Panc1 (cell line): ENCODE data around the gene CTBP1. TPM values are rescaled to one million over a fixed set of nuclear protein-coding genes. Genes with fewer than 3 reads are reported as not detected.

Experiments used
- ATAC-seq: fragments of 200-7000 bp; cut with Tn5 transposase; 2 replicates; pipeline ENCODE4 v1.9.1; 2020; ENCODE audit warnings: mild to moderate bottlenecking, moderate library complexity
- BruUV-seq: library from RNA; stranded (reverse); fragments of 400-500 nt; replicated peaks from 2 replicates; lab custom pipeline; 2021; lab: Mats Ljungman, UMichigan
- CTCF ChIA-PET: fragments of 300-600 bp; sonication (Branson Sonifier 250); formaldehyde crosslinking; loops from one replicate; lab custom pipeline; 2022; ENCODE audit warnings: antibody characterized with exemption; lab: Charles Lee
- POLR2A ChIA-PET: fragments of 300-600 bp; sonication (Branson Sonifier 250); formaldehyde crosslinking; loops from one replicate; lab custom pipeline; 2022; ENCODE audit warnings: antibody characterized with exemption; lab: Charles Lee
- DNase-seq: peaks from one replicate; pipeline ENCODE4 v3.0.0-alpha.2; 2010; ENCODE audit warnings: low read depth, low spot score
- H3K27ac ChIP-seq: 2 replicates; pipeline ENCODE4 v1.5.1; 2011; ENCODE audit warnings: mild to moderate bottlenecking, low read length, inconsistent platforms
- H3K27me3 ChIP-seq: fragments of 200-500 bp; sonication (Bioruptor generic); 2 replicates; pipeline ENCODE4 v1.6.0; 2014; ENCODE audit warnings: low read length, inconsistent platforms; ENCODE audit not compliant: control insufficient read depth, insufficient read depth
- H3K36me3 ChIP-seq: fragments of 200-500 bp; sonication (Bioruptor generic); 2 replicates; pipeline ENCODE4 v1.5.1; 2014; ENCODE audit warnings: inconsistent platforms, mild to moderate bottlenecking, low read length, moderate library complexity; ENCODE audit not compliant: control insufficient read depth, insufficient read depth
- H3K4me1 ChIP-seq: 2 replicates; pipeline ENCODE4 v1.5.1; 2011; ENCODE audit warnings: inconsistent platforms, mild to moderate bottlenecking, low read length, moderate library complexity; ENCODE audit not compliant: control insufficient read depth, insufficient read depth
- H3K4me3 ChIP-seq, 2 experiments: 2 replicates each; pipeline ENCODE4 v1.5.1; 2011 to 2012; ENCODE audit warnings: low read depth in 2 of 2, low read length in 2 of 2, mild to moderate bottlenecking in 2 of 2, inconsistent platforms in 1 of 2, moderate library complexity in 1 of 2
- H3K9me3 ChIP-seq: fragments of 200-500 bp; sonication (Bioruptor generic); 2 replicates; pipeline ENCODE4 v1.5.1; 2014; ENCODE audit warnings: low read depth, mild to moderate bottlenecking, inconsistent platforms, low read length, moderate library complexity; ENCODE audit not compliant: control insufficient read depth, insufficient read depth
- CTCF ChIP-seq: fragments of 450-650 bp; IDR thresholded peaks from 2 replicates; pipeline ENCODE4 v1.5.1; 2017; ENCODE audit warnings: mild to moderate bottlenecking
- POLR2AphosphoS5 ChIP-seq: IDR thresholded peaks from 2 replicates; pipeline ENCODE4 v1.6.1; 2012; ENCODE audit warnings: mild to moderate bottlenecking, low read depth, low read length, moderate library complexity
- REST ChIP-seq, 2 experiments: IDR thresholded peaks; 2 replicates each; pipeline ENCODE4 v1.6.1; 2011 to 2012; ENCODE audit warnings: low read depth in 2 of 2, control low read depth in 1 of 2, low read length in 1 of 2, mild to moderate bottlenecking in 1 of 2, moderate library complexity in 1 of 2; ENCODE audit not compliant: insufficient read depth in 1 of 2
- SIN3A ChIP-seq: IDR thresholded peaks from 2 replicates; pipeline ENCODE4 v1.6.1; 2012; ENCODE audit warnings: low read depth, mild to moderate bottlenecking, low read length, moderate library complexity, borderline replicate concordance; ENCODE audit not compliant: insufficient read depth
- TCF7L2 ChIP-seq: IDR thresholded peaks from 2 replicates; pipeline ENCODE4 v1.6.1; 2011; ENCODE audit warnings: mild to moderate bottlenecking, low read depth, low read length, inconsistent platforms
- in situ Hi-C: cut with HindIII; loops from 2 replicates; pipeline ENCODE4 v1.10.0; 2016; ENCODE audit warnings: low sequenced_read_pairs, low pct_unique_long_range_greater_than_20kb
- intact Hi-C: fragments of 100-400 bp; cut with micrococcal nuclease; formaldehyde crosslinking; loops from one replicate; pipeline ENCODE4 v1.10.0; 2022; ENCODE audit not compliant: unreplicated experiment
- total RNA-seq: library from RNA; stranded (reverse); gene quantifications from one replicate; pipeline ENCODE4 v1.2.1, GENCODE V29; 2021; ENCODE audit not compliant: unreplicated experiment

Gene CTBP1
- total RNA-seq, 1 experiment from 2014 or later = 157 TPM

- ChIA-PET POLR2A (no interaction called here), CTCF (no interaction called here)
- no peak for DNase-seq
- no TSS peak for BruUV-seq
- H3K36me3 ChIP-seq = 0 out of 2 replicates have a peak, but pooled peaks cover 3% of the 10 kb centered on the region
- intact Hi-C loops = no loop called here
- TF ChIP-seq POLR2AphosphoS5 = no peak
- TF ChIP-seq REST (IDR thresholded peaks at IDR 0.05; ENCODE audit: insufficient read depth in 1 of 2, low read depth in 2 of 2, low read length in 1 of 2) = no peak
- no peak for TF ChIP-seq SIN3A
- no peak for TF ChIP-seq CTCF
- no peak for TF ChIP-seq TCF7L2
- H3K4me3 ChIP-seq = no peak overlapping the region
- H3K9me3 ChIP-seq = no peaks in the 10 kb centered on the region
- H3K27ac ChIP-seq = no peak overlapping the region
- H3K4me1 ChIP-seq = peaks cover 16% of the 10 kb centered on the region
- in situ Hi-C loops = no loop called here
- ATAC-seq = no peak
- no peaks in the 10 kb centered on the region for H3K27me3 ChIP-seq
These were observed 48.8 kb upstream of the CTBP1 start for GRCh38 chr4:1297456-1298325.

GRCh38 chr4:1297023-1297395 is 48.1 kb upstream of the CTBP1 start:
- no TSS peak for BruUV-seq
- intact Hi-C loops (no loop called here), in situ Hi-C loops (no loop called here)
- H3K9me3 ChIP-seq = no peaks in the 10 kb centered on the region
- POLR2A ChIA-PET = no interaction called here
- TF ChIP-seq CTCF (no peak), REST (IDR thresholded peaks at IDR 0.05; ENCODE audit: insufficient read depth in 1 of 2, low read depth in 2 of 2, low read length in 1 of 2) (no peak), TCF7L2 (no peak), POLR2AphosphoS5 (no peak), SIN3A (no peak)
- no peak for DNase-seq
- H3K4me1 ChIP-seq = peaks cover 23% of the 10 kb centered on the region
- no peak for ATAC-seq
- H3K4me3 ChIP-seq = no peak overlapping the region
- 0 out of 2 replicates have a peak, but pooled peaks cover 3% of the 10 kb centered on the region for H3K36me3 ChIP-seq
- H3K27me3 ChIP-seq = no peaks in the 10 kb centered on the region
- CTCF ChIA-PET = no interaction called here
- no peak overlapping the region for H3K27ac ChIP-seq
